Heart left ventricle (tissue), 13 donors: ENCODE data around the gene ARHGEF10L.

Experiments
- CTCF ChIP-seq, 12 donors: fragments of 200-600 bp; sonication (generic) in 4 of 12; IDR thresholded peaks; one replicate each; pipeline versions ENCODE4 v1.5.0 to v1.8.0; 2018 to 2022; ENCODE audit warnings: antibody characterized with exemption in 12 of 12, mild to moderate bottlenecking in 5 of 12
- POLR2A ChIP-seq, 2 donors: fragments of 450-650 bp; IDR thresholded peaks; one replicate each; pipeline ENCODE4 v1.6.1; 2017; ENCODE audit warnings: antibody characterized with exemption in 2 of 2, mild to moderate bottlenecking in 2 of 2, moderate library complexity in 2 of 2
- donor health status: ischemic (EF 13 %, LVEDD 7.1; RV severe dilation, severe dysfunction).
- donor health status: DM: no; HTN: yes; CAD: no.
- donor health status: DM: no; HTN: no; CAD: no.
- donor health status: ischemic (EF 25% LVEDD 6.9; RV normal size, moderate dysfunction).
- donor health status: ischemic (EF 25% LVEDD 5.7; RV mildly dilated, moderate dysfunction).
- donor health status: ischemic (EF 35%, LVEDD 5.7; RV mildly dilated, moderate dysfunction).
- donor health status: nonischemic (EF 11% LVEDD 7.7; RV severe dilation, severe dysfunction).
- donor health status: DM: yes; HTN: yes; CAD: no.
- donor health status: PGD.
- donor health status: ischemic (EF 29% LVEDD 5.4; RV normal size, mild dysfunction).
- donor health status: nonischemic (EF 23%, LVEDD 6.1; RV moderate dilation, normal function).

DNA sequence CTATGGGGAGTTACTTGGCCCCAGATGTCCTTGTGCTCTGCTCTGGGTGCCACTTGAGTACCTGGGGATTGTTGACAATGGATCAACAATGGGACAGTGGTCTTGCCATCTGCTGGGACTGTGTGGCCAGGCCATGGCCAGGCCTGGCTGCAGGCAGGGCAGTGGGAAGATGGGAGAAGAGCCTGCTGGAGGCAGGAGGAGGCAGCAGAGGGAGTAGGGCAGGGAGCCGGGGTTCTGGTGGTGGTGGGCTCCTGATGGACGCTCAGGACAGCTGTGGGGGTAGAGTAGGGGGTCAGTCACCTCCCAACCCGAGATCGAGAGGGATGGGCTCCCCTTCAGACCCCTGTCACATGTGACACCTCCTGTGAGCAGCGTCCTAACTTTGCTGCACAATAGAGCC is 81.0 kb downstream of the ARHGEF10L start:
- no peak for TF ChIP-seq CTCF (IDR thresholded peaks at IDR 0.05)
- no peak for TF ChIP-seq POLR2A (IDR thresholded peaks at IDR 0.05)
